ENCODE measurements around the gene CDADC1.

GRCh38 chr13:49315036-49315565, 67.4 kb downstream of the CDADC1 start:
- TF ChIP-seq CTCF (IDR thresholded peaks at IDR 0.05; ENCODE audit: insufficient read depth, low read length) (no peak), POLR2AphosphoS5 (IDR thresholded peaks at IDR 0.05; ENCODE audit: low read depth) (no peak), SPI1 (IDR thresholded peaks at IDR 0.05; ENCODE audit: borderline replicate concordance, low read depth) (no peak), GABPA (IDR thresholded peaks at IDR 0.05; ENCODE audit: low read depth) (no peak), REST (IDR thresholded peaks at IDR 0.05; ENCODE audit: insufficient replicate concordance, low read depth) (no peak)
